Myocyte (in vitro differentiated cells): ENCODE measurements around the gene NCKAP5. TPM values are rescaled to one million over a fixed set of nuclear protein-coding genes. Genes with fewer than 3 reads are reported as not detected.
A peak's percentile ranks its signal among the peaks of the same experiment; 100 is the strongest.

Source experiments
- DNase-seq: peaks from one replicate; pipeline ENCODE4 v3.0.0-alpha.2; 2012; ENCODE audit warnings: low read depth
- total RNA-seq: library from RNA; depleted of rRNA; stranded (reverse); fragments of >200 nt; gene quantifications from 2 replicates; pipeline ENCODE4 v1.2.3, GENCODE V29; 2014

NCKAP5 gene
- total RNA-seq, 1 donor from 2014 or later = 0.53 TPM

GRCh38 chr2:133040170-133040569 is 528.1 kb downstream of the NCKAP5 start:
- peak; percentile 43 for DNase-seq

- no peak for DNase-seq
Measured at GRCh38 chr2:133039531-133039930, 528.7 kb downstream of the NCKAP5 start.

- DNase-seq = peak; percentile 37
Measured at GRCh38 chr2:133026536-133027177, 541.6 kb downstream of the NCKAP5 start.

DNA sequence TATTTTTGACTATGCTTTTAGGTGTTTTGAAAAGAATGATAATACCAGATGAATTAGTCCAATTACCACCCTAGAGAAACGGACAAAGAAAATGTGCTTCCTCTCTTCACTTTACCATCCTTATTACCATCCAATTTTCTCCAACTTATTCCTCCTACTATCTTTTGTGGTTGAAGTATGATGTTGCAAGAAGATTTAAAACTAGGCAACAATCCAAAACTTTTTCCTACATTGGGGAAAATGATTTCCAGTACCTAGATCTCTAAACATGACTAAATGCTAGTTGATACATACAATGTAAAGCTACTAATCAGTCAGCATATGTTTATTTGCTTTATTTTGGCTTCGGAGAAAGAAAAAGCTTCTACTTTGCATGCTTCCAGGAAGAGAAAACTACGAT is 543.3 kb downstream of the NCKAP5 start:
- DNase-seq = no peak

DNA sequence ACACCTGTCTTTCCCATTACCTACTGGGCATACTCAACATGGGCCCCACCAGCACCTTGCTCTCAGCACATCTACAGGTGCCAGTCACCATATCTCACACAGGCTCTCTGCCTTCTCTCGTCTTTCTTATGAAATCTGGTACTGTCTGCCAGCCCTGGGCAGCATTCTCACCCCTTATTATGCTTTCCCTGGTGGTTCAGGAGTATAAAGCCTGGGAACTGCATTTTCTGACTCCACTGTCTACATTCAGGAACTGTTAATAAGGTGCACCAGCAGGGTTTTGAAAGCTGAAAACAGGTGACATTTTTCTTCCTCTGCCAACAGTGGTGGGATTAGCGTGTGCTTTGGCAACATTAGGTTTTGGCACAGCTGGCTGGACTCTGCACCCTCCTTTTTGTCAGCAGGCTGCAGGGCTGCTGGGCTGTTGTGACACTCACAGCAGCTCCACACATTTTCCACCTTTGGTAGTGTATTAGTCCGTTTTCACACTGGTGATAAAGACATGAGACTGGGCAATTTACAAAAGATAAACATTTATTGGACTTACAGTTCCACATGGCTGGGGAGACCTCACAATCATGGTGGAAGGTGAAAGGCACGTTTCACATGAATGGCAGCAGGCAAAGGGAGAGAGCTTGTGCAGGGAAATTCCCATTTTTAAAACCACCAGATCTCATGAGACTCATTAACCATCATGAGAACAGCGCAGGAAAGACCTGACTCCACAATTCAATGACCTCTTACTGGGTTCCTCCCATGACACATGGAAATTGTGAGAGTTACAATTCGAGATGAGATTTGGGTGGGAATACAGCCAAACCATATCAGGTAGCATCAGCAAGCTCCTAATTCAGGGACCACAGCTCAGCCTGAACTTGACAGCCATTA is 555.2 kb downstream of the NCKAP5 start:
- no peak for DNase-seq

DNA sequence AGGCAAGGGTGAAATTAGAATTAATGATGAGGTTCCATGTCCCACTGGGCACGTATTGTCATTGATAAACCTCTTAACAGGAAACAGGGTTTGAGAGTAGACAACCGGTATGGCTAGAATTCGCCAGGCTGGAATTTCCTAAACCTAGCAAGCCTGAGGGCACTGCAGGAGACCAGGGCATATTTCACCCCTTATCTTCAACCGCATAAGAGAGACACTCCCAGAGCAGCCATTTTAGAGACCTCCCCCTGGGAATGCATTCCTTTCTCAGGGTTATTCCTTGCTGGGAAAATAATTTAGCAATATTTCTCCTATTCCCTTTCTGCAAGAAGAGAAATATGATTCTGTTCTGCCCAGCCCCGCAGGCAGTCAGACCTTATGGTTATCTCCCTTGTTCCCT is 563.6 kb downstream of the NCKAP5 start:
- no peak for DNase-seq

GRCh38 chr2:132999421-132999820 is 568.8 kb downstream of the NCKAP5 start:
- DNase-seq = no peak

- no peak for DNase-seq
Measured at GRCh38 chr2:132998221-132998620, 570.0 kb downstream of the NCKAP5 start.

GRCh38 chr2:132991471-132992045 is 576.7 kb downstream of the NCKAP5 start:
- DNase-seq = peak; percentile 12

DNA sequence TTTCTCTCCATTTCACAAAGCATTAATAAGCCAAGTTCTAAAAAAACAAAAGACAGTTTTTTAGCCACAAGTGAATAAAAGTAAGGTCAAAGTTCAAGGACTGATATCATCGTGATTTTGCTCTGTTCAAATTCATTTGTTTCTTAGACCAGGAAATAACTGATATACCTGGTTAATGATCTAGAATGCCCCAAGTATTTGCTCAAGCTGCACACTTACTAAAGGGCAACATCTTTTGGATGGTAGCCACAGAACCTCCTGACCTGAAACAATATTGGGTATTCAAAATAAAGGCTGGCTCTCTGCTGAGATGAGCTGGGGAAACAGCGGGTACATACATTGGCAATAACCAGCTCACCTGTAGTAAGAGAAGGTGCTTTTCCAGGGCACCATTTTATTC is 583.5 kb downstream of the NCKAP5 start:
- no peak for DNase-seq

GRCh38 chr2:132980304-132980703 is 588.0 kb downstream of the NCKAP5 start:
- no peak for DNase-seq

DNA sequence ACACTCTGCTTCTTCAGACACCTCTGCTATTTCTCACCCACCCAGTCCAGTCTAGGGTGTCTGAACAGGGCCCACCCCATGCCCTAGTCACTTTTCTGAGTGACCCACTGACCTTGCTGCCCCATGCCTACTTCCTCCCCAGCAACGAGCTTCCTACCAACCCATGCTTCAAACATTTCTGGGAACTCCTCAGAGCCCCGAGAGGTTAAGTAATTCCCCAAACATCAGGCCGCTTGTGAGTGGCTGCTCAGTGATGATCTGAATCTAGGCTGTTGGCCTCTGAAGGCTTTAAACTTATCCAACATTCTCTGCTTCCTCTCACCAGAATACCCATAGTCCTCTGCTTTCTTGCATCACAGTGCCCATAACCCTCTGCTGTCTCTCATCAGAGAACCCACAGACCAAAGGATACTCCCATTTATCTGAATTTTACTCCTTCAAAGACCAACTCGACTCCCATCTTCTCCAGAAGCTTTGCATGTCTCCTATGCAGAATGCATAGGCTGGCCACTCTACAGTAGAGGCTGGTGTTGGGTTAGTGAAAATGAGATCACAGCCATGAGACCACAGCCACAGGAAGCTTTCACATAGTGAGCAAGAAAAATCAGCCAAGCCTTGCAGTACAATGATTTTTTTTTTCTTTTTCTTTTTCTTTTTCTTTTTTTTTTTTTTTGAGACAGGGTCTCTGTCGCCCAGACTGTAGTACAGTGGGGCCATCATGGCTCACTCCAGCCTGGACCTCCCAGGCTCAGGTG is 588.7 kb downstream of the NCKAP5 start:
- DNase-seq = no peak

DNA sequence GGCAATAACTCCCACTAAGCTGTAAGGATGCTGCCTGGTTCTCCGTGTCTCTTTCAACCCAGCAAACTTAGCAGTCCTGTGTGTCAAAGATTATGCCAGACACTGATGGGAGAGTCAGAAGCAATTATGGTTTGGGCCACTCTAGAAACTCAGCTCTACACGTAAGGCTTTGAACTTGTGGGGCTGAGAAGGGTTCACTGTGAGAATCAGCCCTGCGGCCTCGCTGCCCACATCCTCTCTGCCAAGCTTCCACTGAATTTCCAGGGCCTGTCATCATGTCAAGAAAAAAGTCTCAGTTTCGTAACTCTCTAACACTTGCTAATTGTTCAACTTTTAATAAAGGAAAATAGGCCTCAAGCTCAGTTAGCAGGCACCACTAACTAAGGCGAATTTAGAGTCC is 589.4 kb downstream of the NCKAP5 start:
- DNase-seq = no peak

DNA sequence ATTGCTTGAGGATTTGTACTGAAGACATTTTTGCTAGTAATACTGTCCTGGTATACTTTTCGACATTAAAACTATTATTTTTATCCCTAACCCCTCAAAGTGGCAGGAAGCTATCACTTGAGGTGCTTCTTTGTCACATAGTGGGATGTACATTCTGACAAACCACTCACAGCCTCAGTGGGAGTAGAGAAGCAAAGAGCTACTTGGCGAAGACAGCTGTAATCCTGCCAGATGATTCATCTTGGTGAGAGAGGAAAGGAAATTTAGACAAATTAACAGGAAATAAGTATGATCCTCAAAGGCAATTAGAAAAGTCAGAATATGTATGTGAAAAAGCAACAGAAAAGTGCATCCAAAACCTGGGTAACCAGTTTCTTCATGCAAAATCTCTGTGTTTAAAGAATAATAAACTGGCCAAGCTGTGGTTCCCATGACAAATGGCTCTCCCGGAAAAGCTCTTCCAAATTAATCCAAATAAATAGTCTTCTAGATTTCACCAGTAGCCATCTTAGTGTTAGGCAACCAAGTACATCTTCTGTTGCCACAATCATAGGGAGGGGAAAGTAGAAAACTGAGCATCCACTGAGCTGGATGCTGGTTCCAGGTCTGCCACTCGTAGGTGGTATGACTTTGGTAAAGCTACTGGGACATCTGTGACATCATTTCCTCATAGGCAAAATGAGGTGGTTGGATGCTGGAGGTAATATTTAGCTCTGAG is 590.3 kb downstream of the NCKAP5 start:
- DNase-seq = peak; percentile 5

DNA sequence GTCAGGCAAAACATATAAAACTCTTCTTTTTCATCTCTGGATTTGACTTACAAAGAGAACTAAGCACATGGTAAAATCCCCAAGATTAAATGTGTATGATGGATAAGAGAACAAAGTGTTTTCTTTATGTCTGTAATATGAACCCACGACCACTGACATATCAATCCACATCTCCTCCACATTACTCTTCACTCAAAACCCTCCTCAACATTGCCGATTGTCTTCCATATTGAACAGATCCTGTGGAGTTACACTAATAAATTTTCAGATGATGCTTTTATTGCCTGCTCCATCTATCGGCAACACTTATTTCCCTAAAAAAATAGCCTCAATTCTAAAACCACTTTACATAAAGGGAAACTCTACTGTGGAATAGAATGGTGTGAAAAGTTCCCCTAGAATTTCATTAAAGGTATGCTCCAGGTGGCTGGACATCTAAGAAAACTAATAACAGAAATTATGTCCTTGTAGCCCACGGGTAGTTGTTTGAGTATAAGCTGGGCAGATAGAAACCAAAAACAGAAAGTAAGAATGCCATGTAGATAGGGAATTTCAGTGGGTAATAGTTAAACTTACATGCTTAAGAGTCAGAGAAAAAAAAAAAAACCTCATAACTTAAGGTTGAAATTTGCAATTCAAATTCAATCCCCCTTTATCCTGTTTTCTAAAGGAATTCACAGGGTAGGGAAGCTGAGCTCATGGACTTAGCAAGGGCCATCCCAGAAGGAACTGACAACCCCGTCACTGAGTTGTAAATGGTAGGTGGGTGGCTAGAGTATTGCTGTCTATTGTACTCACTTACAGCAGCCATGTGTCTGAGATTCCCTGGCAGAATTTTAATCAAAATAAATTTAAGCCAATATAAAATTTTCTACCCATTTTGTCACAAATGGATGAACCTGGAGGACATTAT is 592.8 kb downstream of the NCKAP5 start:
- no peak for DNase-seq

DNA sequence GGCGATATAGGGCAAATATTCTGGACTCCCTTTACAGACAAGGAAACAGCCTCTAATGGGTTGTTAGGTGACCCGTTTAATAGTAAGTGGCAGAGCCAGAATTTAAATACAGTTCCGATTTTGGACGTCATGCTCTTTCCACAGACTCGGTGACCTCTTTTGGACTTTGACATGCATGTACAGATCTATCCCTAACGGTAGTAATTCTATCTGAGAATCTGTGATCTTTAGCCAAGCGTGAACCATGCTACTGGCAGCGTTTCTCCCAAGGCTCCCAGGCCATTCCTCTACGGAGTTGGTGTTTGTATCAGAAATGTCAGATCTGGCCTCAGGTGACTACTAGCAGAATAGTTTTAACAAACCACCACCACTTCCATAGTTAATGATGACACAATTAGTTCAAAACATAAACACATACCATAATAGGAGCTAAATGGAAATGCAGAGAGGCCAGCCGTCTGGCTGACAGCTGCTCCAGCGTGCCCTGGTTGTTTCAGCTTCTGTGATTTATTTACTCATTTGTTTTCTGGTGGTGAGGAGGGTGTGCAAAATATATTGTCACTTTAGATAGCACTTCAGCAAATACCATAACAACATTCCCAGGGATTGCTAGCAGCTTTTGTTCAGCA is 593.7 kb downstream of the NCKAP5 start:
- DNase-seq = no peak

DNA sequence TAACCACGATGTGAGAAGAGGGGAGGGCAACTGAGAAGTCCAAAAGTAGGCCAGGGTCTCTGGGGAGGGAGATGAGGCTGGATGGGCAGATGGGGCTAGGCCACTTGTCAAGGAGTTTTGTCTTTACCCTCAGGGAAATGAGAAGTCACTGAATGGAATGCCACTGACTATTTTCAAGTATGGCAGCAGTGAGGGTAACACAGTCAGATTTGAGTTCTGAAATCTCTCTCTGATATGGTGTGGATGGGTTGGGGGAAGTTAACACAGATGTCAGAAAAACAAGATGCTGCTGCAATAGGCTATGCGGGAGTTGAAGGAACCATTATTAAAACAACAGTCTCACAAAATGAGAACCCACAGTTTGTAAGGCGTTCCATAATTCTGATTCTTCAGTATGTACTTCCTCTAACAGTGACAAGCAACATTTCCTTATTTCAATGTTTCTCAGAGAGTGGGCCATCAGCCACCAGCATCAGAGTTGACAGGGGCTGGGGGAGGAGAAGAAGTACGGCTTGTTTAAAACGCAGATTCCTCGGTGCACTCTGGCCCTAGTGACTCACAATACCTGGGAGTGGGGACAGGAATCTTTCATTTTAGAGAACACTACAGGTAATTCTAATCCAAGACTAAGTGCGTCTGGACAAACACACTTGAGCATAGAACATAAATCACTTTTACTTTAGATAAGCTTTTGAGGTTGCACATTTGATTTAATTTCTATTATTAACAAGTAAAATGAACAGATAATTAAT is 596.8 kb downstream of the NCKAP5 start:
- DNase-seq = no peak

DNA sequence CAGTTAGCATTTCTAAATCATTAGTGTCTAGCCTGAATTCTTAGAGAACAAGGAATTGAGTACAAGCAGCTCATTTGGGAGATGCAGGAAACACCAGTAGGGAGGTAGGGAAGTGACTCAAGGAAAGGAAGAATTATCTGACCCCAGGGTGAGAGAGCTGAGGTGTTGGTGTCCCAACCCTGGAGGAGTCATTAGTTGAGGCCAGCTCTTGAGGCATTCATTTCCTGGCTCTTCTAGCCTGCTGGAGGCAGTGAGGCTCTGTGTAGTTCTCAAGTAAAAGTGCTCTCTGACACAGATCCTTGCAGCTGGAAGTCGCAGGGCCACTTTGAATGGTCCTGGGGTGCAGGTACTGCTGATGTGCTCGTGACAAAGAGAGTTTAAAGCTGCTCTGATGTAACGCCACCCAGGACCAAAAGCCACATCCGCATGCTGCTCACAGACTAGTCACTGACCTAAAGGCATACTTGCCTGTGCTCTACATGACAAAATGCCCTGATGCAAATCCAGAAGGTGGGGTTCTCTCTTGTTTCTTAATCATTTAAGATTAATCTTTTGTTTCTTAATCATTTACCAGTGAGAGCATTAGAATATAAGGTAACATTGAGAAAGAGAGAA is 598.8 kb downstream of the NCKAP5 start:
- DNase-seq = no peak
